Inflammatory macrophage treated with lipopolysaccharide for 4 hours (primary cell): ENCODE data around the gene CAMSAP1.
"Not testable (repeated sequence)": the region's sequence is repeated elsewhere in the genome, so short reads cannot be mapped to it uniquely, and the experiment has no call there.

Experiments used
- DNase-seq: peaks from one replicate; pipeline ENCODE4 v3.0.0-alpha.2; 2020

CAMSAP1 gene

DNA sequence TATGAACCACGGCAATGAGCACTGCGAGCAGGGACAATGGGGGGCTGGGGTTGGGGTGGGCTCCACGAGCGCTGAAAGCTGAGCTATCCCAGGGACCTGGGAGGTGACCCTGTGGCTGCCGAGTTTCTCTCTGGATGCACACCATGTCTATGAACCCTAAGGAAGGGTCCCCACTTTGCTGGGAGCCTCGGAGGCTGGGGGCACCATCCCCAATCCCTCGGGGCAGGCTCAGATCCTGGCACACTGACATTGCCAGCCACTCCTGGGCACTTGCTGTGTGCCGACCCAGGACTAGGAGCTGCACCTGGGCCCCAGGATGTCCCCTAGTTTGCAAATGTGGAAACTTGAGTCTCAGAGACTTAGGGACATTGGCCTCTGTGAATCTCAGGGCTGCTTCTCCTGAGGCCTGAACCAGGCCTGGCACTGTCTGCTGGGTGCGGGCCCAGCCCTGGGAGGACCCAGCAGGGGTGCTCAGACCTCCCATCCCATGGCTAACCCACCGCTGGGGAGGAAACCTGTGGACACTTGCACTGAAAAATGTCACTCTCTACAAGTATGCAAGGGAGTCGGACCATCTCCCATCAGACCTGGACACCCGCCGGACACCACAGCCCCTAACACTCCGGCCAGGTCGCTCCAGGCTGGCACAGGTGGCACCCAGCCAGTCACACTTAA, 13.0 kb upstream of the CAMSAP1 start:
- no peak for DNase-seq

DNA sequence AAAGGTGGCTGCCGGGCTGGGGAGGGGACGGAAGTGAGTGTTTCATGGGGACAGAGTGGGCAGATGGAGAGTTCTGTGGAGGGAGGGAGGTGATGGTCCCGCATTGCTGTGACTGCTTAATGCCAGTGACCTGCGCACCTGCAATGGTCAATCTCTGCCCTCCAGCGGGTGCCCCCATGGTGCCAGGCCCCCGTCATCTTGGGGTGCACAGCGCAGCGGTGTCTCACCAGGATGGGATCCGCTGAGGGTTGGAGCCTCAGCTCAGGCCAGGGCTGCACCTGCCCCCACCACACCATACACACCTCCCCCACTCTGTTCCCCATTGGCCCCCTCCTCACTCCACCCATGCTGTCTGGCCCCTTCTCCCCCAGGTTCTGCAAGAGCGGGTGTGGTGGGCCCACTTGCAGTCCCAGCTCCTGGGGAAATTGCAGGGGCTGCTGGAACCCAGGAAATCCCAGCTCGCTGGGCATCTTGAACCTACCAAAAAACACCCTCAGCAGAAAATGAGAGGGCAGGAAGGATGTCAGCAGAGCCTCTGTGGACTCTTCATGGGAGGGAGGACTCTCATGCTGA, 12.1 kb upstream of the CAMSAP1 start:
- DNase-seq, result no peak

DNA sequence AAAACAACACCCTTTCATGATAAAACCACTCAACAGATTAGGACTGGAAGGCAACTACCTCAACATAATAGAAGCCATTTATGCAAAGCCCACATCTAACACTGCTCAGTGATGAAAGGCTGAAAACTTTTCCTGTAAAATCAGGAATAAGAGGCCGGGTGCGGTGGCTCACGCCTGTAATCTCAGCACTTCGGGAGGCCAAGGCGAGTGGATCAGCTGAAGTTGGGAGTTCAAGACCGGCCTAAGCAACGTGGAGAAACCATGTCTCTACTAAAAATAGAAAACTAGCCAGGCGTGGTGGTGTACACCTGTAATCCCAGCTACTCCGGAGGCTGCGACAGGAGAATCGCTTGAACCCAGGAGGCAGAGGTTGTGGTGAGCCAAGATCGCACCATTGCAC, 8.9 kb upstream of the CAMSAP1 start:
- DNase-seq, result not testable (repeated sequence)

DNA sequence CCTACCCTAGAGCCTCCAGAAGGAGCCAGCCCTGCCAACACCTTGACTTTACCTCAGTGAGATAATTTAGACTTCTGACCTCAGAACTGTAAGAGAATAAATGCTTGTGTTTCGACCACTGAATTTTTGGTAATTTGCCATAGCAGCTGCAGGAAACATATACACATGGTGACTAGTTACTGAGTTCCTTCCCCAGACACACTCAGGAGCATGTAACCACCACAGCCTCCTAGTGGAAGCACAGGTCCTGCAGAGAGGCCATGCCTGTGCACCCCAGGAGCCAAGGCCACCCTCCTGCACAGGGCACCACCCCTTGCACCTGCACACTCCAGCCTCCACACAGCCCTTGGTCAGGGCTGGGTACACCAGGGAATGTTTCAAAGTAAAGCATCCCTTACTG, 7.6 kb upstream of the CAMSAP1 start:
- DNase-seq, result no peak

DNA sequence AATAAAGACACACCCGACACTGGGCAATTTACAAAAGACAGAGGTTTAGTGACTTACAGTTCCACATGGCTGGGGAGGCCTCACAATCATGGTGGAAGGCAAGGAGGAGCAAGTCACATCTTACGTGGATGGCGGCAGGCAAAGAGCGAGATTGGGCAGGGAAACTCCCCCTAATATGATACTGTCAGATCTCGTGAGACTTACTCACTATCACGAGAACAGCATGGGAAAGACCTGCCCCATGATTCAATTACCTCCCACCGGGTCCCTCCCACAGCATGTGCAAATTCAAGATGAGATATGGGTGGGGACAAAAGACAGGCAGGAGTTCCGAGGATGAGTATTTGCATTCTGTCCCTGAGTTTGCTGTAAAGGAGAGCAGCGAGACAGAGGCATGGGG, 3.9 kb upstream of the CAMSAP1 start:
- peak; percentile 23 for DNase-seq

DNA sequence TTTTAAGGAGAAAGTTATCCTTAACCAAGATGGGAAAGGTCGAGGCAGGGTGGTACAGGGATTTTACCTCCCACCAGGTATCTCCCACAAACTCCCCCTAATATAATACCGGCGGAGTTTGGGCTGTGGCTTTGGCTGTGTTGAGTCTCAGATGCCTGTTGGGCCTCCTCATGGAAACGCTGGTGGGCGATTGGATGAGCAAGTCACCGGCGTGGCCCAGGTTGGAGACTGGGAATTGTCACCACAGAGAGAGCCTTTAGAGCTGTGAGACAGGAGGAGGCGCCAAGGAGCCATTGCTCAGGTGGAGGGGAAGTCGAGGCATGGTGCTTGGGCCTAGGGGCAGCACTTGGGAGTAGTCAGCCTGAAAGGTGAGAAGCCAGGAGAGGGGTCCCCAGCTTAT, 3.4 kb upstream of the CAMSAP1 start:
- no peak for DNase-seq

DNA sequence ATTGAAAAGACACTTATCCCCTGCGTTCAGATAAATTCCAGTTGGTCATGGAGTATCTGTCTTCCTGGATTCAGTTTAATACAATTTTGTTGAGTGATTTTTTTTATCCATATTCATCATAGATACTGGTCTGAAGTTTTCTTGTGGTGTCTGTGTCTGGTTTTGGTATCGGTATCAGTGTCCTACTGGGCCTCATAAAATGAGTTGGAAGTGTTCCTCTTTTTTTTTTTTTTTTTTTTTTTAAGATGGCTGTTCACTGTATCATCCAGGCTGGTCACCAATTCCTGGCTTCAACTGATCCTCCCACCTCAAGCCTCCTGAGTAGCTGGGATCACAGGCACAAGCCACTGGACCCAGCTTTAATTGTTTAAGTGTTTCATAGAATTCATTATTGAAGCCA, 2.9 kb upstream of the CAMSAP1 start:
- DNase-seq, result peak; percentile 75

DNA sequence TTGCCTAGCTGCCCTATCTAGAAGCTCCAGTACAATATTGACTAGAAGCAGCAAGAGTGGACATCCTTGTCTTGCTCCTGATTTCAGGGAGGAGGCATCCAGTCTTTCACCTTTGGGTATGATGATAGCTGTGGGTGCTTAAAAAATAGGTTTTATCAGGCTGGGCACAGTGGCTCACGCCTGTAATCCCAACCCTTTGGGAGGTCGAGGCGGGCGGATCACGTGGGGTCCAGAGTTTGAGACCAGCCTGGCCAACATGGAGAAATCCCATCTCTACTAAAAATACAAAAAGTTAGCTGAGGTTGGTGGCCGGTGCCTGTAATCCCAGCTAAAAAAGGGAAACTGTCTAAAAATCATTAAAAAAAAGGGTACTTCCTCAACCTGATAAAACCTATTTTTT, 2.0 kb upstream of the CAMSAP1 start:
- DNase-seq, result no peak

DNA sequence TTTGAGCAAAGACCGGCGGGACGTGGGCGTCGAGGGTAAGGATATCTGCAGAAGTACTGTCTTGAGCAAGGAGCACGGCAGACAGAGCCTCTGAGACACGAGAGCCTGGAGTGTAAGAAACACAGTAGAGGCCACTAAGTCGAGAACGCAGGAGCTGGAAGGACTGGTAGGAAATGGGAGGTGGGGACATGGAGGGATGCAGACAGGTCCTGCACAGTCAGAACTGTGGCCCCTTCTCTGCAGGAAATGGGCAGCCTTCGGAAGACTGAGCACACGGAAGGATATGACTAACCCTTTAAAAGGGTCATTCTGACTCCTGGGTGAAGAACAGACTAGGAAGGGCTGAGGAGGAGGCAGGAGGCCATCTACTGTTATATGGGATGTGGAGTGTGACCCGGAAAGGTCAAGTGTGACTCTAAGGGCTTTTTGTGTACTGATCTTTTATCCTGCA, 1.4 kb upstream of the CAMSAP1 start:
- DNase-seq, result peak; percentile 57

DNA sequence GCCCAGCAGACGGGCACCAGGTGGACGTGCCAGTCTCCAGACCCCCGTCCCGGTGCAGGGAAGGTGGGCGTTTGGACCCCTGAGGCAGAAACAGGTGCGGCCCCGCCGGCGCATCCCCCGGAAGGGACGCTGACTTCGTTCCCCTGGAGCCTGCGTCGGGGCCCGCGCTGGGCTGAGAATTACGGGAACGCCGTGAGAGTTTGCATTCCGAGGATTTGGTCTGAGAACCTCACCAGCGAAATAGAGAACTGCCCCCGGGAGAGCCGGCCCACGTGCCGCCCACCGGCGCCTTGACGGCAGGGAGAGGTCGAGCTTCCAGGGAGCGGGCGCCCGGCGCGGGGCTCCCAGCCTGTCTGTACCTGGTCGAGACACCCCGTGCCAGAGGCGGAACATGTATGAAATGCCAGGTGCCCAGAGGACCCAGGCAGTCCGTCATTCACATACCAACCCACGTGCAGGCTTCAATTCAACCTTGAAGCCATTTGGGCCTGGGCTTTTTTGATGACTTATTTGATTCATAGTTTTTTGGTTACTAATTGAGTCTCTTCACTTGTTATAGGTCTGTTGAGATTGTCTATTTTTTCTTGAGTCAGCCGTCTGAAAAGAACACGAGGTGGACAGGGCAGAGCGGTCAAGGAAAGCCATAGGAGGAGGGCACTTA, 877 bp upstream of the CAMSAP1 start:
- peak; percentile 47 for DNase-seq

DNA sequence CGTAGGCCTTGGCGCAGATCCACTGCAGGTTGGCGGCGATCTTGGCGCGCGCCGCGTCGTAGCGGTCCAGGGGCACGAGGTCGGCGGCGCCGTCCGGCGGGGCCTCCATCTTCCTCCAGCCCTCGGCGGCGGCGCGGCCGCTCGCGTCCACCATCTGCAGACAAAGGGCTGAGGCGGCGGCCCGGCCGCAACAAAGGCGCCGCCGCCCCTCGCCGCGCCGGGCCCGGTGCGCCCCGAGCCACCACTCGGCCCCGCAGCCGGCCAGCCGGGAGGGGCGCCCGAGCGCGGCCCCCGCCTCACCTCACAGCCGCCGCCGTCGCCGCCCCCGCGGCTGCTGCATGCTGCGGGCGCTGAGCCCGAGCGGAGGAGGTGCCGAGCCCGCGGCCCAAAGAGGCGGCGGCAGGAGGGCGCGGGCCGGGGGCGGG, 328 bp downstream of the CAMSAP1 start:
- DNase-seq, result peak; percentile 43

DNA sequence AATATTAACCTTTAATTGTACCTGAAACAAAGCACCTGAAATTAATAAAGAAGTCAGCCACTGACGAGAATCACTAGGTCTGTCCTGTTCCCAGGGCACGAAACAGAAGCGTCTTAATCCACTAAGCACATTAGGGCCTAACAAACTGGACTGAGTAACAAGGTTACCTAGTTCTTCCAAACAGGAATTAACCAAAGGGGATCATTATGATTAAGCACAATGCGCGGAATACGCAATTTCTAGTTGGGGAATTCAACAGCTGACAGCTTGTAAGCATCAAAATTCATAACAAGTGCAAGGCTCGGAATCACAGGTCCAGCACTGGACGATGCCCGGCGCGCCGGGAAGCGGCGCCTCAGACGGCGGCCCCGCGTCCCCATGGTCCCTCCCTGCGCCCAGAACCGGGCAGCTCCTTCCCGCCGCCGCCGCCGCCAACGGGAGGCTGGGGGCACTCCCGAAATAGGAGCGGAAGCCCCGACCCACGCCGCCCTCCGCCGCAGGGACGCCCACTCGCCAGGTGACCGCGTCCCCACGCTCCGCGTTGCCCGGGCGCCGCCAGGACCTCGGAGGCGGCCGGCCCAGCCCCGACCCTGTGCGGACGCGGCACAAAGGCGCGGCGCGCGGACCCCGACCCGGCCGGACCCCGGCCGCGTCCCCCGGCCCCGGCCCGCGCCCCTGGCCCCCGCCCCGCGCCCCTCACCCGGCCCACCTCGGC, 898 bp downstream of the CAMSAP1 start:
- DNase-seq, result peak; percentile 74

DNA sequence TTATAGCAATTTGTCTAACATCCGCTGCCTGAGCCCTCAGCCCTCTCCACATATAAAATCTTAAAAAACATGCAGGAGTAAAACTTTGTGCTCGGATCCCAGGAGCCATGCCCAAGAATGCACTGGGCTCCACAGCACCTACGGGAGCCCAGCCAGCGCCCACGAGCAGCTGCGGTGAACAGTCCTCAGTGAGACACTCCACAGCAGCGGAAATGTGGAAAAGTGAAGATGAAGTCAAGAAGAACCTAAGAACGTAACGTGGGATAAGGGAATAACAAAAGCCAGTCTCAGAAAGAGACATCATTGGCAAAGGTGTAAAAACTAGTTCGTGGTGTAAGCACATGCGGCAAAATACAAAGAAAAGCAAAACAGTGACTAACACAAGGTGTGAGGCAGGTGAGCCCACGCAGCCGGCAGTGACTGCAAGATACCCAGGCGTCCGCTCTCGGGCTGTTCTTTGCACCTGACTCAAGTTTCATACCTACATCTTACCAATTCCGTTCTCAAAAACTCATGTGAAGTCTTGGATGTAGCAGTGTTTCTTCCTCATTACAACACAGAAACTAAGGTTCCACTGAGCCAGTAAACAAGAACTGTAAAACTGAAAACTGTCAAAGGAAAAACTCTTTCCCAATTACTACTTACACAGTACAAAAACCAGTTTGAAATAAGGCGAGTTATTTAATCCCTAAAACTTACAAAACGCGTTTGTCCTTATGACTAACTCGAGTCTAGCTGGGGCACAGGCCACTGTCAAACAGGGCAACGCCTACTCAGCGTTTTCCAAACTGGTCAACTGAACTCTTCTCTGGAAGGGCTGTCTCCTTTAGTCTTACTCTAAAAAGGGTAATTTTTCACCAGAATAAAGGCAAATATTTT, 1.7 kb downstream of the CAMSAP1 start:
- DNase-seq, result peak; percentile 94

DNA sequence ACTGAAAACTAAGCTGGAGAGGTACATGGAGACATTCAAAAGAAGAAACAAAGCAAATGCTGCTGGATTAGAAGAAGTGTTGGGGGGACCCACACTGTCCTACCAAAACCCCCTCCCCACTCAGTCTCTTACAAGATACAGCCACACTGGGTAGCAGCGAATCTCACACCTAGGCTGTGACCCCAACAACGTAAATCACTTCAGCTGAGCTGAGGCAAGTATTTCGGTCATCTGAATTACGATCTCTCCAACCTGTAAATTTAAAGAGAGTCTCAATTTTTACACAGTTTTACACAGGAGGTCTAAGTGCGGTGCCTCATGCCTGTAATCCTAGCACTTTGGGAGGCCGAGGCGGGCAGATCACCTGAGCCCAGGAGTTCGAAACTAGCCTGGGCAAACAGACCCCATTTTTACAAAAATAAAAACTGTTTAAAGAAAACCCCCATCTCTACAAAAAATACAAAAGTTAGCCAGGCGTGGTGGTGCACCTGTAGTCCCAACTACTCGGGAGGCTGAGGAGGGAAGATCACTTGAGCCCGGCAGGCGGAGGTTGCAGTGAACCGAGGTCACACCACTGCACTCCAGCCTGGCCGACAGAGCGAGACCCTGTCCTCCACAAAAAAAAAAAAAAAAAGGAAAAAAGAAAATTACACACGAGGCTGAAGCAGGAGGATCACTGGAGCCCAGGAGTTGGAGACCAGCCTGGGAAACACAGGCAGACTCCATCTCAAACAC, 3.4 kb downstream of the CAMSAP1 start:
- no peak for DNase-seq

DNA sequence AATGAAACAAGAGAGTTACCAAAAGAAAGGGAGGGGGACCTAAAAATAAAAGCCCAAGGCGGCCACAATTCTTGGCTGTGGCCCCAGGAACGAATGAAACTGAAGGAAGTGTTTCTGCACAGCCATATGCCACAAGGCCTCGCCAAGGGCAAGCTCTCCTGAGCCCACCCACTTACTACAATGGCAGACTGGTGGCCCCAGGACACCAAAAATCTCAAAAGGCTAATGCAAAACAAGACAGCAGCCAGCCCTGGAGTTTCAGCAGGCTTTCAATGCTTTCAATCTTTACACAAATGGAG, 4.0 kb downstream of the CAMSAP1 start:
- DNase-seq, result no peak

DNA sequence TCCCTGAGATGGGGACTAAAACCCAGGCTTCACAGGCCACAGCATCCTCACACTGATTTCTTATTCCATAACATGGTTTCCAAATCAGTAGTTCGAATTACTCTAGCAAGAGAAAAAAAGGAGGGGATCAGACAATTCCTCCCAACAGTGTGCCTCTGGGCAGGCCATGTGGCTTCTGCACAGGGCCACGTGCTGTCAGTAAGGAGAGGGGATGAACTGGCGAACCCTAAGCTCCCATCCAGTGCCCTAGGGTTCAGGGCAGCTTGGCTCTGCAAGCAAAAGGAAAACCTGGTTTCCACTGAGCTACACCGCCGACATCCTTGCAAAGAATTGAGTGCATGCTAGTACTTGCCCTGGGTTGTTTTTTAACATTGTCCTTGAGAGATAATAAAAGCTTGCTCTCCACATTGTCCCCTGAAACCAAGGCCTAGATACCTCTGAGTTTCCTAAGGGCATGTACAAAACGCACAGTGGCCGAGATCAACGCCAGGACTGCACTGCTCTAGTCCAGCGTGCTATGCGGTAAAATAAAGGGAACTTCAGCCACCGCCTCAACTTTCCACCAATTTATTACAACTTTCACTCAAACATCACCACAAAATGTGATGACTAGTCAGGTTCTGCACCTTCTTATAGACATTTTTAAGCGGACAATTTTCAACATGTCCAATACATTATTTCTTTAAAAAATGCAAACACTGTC, 4.5 kb downstream of the CAMSAP1 start:
- no peak for DNase-seq

DNA sequence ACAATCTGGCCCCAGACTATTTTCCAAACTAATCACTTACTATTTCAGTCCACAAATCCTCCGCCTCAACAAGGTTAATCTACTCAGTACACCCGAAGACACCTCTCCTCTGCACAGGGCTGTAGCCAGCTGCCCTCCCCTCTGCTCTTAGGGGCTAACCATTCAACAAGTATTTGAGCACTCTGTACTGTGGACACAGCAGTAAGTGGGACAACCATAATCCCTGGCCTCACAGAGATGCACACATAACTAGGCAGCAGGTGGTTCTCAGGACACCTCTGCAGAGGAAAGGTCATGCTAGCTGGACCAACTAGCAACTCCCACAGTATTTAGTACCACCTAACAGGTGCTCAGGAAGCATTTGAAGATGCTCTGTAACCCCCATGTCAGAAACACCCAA, 5.5 kb downstream of the CAMSAP1 start:
- DNase-seq, result no peak

DNA sequence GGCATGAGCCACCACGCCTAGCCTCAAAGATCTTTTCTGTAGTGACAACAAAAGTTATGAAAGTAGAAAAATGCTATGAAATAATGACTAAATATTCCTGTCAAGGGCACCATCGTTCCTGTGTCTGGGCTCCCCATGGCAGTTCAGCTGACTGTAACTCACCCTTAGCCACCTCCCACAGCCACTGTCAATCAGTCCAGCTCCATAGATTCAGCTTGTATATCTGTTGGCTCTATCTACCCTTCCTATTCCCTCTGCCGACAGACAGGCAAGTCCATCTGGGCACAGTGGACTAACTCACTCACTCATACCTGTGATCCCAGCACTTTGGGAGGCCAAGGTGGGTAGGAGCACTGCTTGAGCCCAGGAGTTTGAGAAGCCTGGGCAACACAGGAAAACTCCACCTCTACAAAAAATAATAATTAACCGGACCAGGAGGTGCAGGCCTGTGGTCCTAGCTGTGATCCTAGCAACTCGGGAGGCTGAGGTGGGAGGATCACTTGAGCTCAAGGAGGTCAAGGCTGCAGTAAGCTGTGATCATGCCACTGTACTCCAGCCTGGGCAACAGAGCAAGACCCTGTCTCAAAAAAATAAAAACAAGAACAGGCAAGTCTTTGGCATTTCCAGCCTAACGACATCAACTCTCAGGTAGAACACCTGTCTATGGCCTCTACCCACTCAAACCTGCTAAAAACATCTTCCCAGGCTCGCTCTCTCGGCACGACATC, 6.2 kb downstream of the CAMSAP1 start:
- DNase-seq, result peak; percentile 62

DNA sequence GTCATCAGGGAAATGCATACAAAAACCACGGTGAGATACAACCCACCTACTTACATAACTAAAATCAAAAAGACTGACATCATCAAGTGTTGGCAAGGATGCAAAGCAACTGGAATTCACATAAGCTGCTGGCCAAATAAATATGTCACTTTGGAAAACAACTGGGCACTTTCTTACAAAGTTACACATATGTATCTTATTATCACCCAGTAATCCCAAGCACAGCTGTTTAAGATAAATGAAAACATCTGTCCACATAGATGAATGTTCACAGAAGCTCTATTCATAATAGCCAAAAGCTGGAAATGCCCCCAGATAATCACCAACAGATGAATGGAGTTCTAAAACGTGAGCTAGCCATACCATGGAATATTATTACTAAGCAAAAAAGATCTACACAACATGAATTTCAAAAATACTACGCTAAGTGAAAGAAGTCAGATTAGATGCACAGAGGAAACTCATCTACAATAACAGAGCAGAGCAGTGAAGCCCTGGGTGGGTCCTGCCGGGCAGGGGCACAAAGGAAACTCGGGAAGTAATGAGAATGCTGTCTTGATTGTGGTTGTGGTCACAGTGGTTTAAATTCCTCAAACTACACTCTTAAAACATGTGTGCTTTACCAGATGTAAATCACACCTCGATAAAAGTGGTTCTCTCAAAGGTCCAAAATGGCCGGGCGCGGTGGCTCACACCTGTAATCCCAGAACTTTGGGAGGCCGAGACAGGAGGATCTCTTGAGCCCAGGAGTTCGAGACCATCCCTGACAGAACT, 8.5 kb downstream of the CAMSAP1 start:
- no peak for DNase-seq

DNA sequence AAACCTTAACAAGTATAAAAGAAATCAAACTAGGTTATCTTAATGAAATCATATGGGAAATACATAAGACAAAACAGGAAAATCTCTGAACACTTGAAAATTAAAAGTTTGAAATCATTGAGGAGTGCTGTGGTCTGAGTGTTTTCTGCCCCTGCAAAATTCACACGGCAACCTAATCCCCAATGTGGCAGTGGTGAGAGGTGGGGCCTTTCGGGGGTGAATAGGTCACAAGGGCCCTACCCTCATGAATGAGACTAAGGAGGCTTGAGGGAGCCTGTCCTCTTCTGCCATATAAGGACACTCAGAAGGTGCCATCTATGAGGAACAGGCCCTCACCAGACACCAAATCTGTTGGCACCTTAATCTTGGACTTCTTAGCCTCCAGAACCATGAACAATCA, 10.7 kb downstream of the CAMSAP1 start:
- no peak for DNase-seq
